Upper lobe of left lung (tissue), 6 donors: ENCODE results near the gene RPL35A. TPM values are rescaled to one million over a fixed set of nuclear protein-coding genes. Genes with fewer than 3 reads are reported as not detected.
"Not testable (repeated sequence)": the region's sequence is repeated elsewhere in the genome, so short reads cannot be mapped to it uniquely, and the experiment has no call there.

Experiments used
- ATAC-seq, 2 donors: fragments of 200-7000 bp; cut with Tn5 transposase; one replicate each; pipeline ENCODE4 v1.9.1; 2022; ENCODE audit warnings: mild to moderate bottlenecking in 2 of 2, moderate library complexity in 2 of 2; ENCODE audit not compliant: low FRiP score in 2 of 2
- DNase-seq, 2 donors: peaks; one replicate each; pipeline ENCODE4 v3.0.0-alpha.2; 2019 to 2020
- H3K27ac ChIP-seq, 4 donors: fragments of 200-600 bp; sonication (generic); one replicate each; pipeline ENCODE4 v1.5.1; 2016 to 2019
- H3K27me3 ChIP-seq, 4 donors: fragments of 200-600 bp; sonication (generic); one replicate each; pipeline ENCODE4 v1.5.1; 2017 to 2019
- H3K36me3 ChIP-seq, 4 donors: fragments of 200-600 bp; sonication (generic); one replicate each; pipeline ENCODE4 v1.5.1; 2016 to 2019
- H3K4me1 ChIP-seq, 4 donors: fragments of 200-600 bp; sonication (generic); one replicate each; pipeline ENCODE4 v1.5.1; 2018 to 2019
- H3K4me3 ChIP-seq, 4 donors: fragments of 200-600 bp; sonication (generic); one replicate each; pipeline ENCODE4 v1.5.1; 2017 to 2019; ENCODE audit warnings: mild to moderate bottlenecking in 2 of 4, moderate library complexity in 1 of 4
- H3K9me3 ChIP-seq, 4 donors: fragments of 200-600 bp; sonication (generic); one replicate each; pipeline ENCODE4 v1.5.1; 2018 to 2019
- EP300 ChIP-seq, 4 donors: sonication (generic); formaldehyde crosslinking; IDR thresholded peaks; one replicate each; pipeline ENCODE4 v1.5.1; 2017; ENCODE audit warnings: antibody characterized with exemption in 4 of 4, control low read depth in 2 of 4
- POLR2A ChIP-seq, 4 donors: fragments of 450-650 bp; IDR thresholded peaks; one replicate each; pipeline ENCODE4 v1.5.1; 2016 to 2017; ENCODE audit warnings: antibody characterized with exemption in 4 of 4, mild to moderate bottlenecking in 2 of 4
- POLR2AphosphoS5 ChIP-seq, 2 donors: sonication (generic); formaldehyde crosslinking; IDR thresholded peaks; one replicate each; pipeline ENCODE4 v1.5.1; 2017; ENCODE audit warnings: antibody characterized with exemption in 2 of 2
- WGBS, 2 donors: methylation state at CpG; one replicate each; pipeline ENCODE4 v1.1.5; 2017 to 2018; 5-methylcytosine and 5-hydroxymethylcytosine counted together
- total RNA-seq, 6 donors: library from RNA; depleted of rRNA in 4 of 6; stranded (reverse); fragments of >200 nt in 4 of 6; gene quantifications; one replicate each; pipeline versions ENCODE4 v1.1.0 to v1.2.1, GENCODE V29; 2016 to 2021
- TF ChIP-seq, protein P1 (sequence below), 6 experiments: fragments of 450-650 bp in 4 of 6; fragments of 200-600 bp in 2 of 6; sonication (generic) in 2 of 6; IDR thresholded peaks; one replicate each; pipeline ENCODE4 v1.5.1; 2016 to 2019; ENCODE audit warnings: antibody characterized with exemption in 6 of 6
- donor health status: DM: no; HTN: no; CAD: no; lungs with moderate emphysema.
- donor health status: DM: no; HTN: yes; CAD: no; lungs with severe emphysema.

Gene RPL35A
- total RNA-seq, 6 donors from 2014 or later: 80.7 to 771 (median 420) TPM

DNA sequence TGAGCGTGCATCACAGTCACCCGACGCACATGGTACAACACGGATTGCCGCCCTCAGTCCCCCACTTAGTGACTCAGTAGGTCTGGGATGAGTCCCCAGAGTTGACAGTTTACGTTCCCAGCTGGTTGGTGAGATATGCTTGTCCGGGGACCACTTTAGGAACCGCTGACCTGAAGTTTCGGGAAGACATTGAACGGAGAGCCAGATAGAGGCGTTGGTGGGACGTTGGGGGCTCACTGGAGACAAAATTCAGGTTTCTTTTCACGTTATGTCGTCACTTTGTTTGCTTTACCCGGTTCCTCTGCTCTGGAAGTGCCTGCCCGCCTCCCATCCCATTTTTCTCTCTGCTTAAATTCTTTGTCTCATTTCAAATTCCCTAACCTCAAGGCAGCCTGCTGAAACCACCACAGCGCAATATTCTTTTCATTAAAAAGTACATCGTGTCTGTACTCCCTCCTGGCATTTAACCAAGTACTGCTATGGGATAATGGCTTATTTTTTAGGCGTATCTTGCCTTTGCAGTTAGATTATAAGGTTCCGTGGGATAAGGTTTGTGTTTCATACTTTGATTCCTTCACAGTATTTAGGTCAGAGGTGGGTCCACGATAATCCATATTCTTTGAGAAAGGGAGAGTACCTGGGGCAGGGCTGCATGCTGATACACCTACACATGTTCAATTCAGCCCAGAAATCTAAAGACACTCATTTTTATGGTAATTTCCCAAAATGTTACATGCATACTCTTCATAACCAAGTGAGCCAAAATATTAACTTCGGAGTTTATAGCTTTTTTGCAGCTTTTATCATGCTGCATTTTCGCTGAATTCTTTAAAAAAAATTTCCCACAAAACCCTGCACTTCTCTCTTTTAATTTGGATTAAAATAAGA is 10.9 kb downstream of the RPL35A start:
- Histone ChIP-seq H3K27me3 (no peaks in the 10 kb centered on the region), H3K9me3 (no peaks in the 10 kb centered on the region), H3K36me3 (peaks cover under 1 to 12% (median 5%) of the 10 kb centered on the region in 4 donors), H3K4me1 (peaks cover 35 to 43% (median 39%) of the 10 kb centered on the region in 4 donors), H3K27ac (peak overlapping the region; percentile 77 to 86 (median 79)), H3K4me3 (peak overlapping the region; percentile 78 to 96 (median 80))
- DNase-seq: no peak
- ATAC-seq: no peak
- TF ChIP-seq POLR2AphosphoS5 (IDR thresholded peaks at IDR 0.05) (no peak), EP300 (IDR thresholded peaks at IDR 0.05) (no peak), POLR2A (IDR thresholded peaks at IDR 0.05) (no peak)
- TF ChIP-seq, protein P1, sequence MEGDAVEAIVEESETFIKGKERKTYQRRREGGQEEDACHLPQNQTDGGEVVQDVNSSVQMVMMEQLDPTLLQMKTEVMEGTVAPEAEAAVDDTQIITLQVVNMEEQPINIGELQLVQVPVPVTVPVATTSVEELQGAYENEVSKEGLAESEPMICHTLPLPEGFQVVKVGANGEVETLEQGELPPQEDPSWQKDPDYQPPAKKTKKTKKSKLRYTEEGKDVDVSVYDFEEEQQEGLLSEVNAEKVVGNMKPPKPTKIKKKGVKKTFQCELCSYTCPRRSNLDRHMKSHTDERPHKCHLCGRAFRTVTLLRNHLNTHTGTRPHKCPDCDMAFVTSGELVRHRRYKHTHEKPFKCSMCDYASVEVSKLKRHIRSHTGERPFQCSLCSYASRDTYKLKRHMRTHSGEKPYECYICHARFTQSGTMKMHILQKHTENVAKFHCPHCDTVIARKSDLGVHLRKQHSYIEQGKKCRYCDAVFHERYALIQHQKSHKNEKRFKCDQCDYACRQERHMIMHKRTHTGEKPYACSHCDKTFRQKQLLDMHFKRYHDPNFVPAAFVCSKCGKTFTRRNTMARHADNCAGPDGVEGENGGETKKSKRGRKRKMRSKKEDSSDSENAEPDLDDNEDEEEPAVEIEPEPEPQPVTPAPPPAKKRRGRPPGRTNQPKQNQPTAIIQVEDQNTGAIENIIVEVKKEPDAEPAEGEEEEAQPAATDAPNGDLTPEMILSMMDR (IDR thresholded peaks at IDR 0.05): no peak
- 15 to 17% methylated on average over 23 of the region's 23 CpGs for WGBS, 2 donors

DNA sequence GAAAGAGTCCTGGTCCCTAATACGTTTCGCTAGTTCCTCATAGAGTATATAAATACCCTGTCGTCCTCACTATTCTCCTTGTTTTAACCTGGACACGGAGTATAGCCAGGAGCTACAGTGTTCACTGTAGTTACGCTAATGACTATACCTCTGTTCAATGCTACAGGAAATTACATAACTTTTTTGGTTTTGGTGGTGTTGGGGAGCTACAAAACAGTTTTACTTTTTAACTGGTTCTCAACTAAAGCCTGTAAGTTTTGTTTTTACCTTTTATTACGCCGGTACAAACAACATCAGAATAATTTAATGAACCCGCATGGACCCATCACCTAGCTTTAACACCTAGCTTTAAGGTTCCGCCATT is 11.6 kb downstream of the RPL35A start:
- Histone ChIP-seq H3K36me3 (peaks cover 0 to 6% (median 1%) of the 10 kb centered on the region in 4 donors), H3K27ac (no peak overlapping the region), H3K27me3 (no peaks in the 10 kb centered on the region), H3K9me3 (no peaks in the 10 kb centered on the region), H3K4me1 (peaks cover 35 to 43% (median 38%) of the 10 kb centered on the region in 4 donors), H3K4me3 (peak overlapping the region in 1 of 4 donors; percentile 79)
- DNase-seq (no peak), ATAC-seq (no peak)
- WGBS, 2 donors: 75 to 78% methylated on average over 9 of the region's 9 CpGs
- TF ChIP-seq POLR2AphosphoS5 (IDR thresholded peaks at IDR 0.05) (no peak), EP300 (IDR thresholded peaks at IDR 0.05) (no peak), POLR2A (IDR thresholded peaks at IDR 0.05) (no peak)

DNA sequence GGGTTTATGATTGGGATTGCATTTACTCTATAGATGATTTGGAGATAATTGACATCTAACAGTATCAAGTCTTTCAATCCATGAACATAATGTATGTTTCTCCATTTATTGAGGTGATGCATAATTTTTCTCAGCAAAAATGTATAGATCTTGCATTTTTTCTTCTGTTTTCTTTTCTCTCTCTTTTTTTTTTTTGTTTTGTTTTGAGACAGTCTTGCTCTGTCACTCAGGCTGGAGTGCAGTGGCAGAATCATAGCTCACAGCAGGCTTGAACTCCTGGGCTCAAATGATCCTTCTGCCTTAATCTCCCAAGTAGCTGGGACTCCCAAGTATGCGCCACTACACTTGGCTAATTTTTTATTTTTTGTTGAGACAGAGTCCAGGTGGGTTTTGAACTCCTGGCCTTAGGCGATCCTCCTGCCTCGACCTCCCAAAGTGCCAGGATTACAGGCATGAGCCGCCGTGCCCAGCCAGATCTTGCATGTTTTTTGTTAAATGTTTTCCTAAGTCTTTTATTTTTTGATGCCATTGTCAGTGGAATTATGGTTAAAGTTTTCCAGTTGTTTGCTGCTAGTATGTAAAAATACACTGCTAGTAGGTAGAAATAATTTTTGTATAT is 13.1 kb downstream of the RPL35A start:
- TF ChIP-seq, protein P1 (IDR thresholded peaks at IDR 0.05): no peak
- TF ChIP-seq EP300 (IDR thresholded peaks at IDR 0.05): no peak
- TF ChIP-seq POLR2AphosphoS5 (IDR thresholded peaks at IDR 0.05): no peak
- no peak for TF ChIP-seq POLR2A (IDR thresholded peaks at IDR 0.05)

DNA sequence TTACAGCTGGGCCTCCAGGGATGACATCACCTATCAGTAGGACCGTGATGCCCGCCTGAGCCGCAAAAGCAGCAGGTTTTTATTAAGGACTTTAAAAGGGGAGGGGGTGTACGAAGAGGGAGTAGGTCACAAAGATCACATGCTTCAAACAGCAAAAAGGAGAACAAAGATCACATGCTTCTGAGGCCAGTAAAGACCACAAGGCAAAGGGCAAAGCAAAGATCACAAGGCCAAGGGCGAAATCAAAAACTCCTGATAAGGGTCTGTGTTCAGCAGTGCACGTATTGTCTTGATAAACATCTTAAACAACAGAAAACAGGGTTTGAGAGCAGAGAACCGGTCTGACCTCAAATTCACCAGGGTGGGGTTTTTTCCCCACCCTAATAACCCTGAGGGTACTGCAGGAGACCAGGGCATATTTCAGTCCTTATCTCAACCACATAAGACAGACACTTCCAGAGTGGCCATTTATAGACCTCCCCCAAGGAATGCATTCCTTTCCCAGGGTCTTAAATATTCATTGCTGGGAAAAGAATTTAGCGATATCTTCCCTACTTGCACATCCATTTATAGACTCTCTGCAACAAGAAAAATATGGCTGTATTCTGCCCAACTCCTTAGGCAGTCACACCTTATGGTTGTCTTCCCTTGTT is 17.5 kb downstream of the RPL35A start:
- DNase-seq, H3K4me3 ChIP-seq, H3K36me3 ChIP-seq, H3K4me1 ChIP-seq, ATAC-seq, H3K27me3 ChIP-seq, H3K9me3 ChIP-seq, H3K27ac ChIP-seq: not testable (repeated sequence)
- WGBS, 2 donors: 90 to 97% methylated on average over 8 of the region's 8 CpGs

More for the DNA sequence above, 13.1 kb downstream of the RPL35A start:
- no peak for DNase-seq
- Histone ChIP-seq H3K36me3 (no peaks in the 10 kb centered on the region), H3K4me3 (no peak overlapping the region), H3K27me3 (no peaks in the 10 kb centered on the region), H3K4me1 (peaks cover 22 to 28% (median 25%) of the 10 kb centered on the region in 4 donors), H3K9me3 (peaks cover 0 to 6% (median 3%) of the 10 kb centered on the region in 4 donors), H3K27ac (no peak overlapping the region)
- ATAC-seq: no peak
- 95% methylated on average over 5 of the region's 5 CpGs for WGBS, 2 donors

DNA sequence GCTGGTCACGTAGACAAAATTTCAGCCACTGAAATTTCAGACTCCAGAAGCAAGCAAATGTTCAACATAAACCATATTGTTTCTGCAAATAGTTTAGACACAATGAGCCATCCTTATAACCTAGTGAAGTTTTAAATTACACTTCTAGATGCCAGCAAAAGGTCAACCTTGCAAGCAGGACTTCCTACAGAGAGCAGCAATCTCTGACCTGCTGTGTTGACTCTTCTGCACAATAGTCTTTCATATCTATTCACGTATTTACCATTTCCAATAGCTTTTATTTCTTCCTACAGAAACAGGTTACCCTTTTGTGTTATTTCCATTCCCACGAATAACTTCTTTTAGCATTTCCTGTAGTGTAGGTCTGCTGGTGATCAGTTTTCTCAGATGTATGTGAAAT is 20.6 kb downstream of the RPL35A start:
- Histone ChIP-seq H3K36me3 (peaks cover 0 to 4% (median 0%) of the 10 kb centered on the region in 4 donors), H3K4me1 (no peaks in the 10 kb centered on the region), H3K27ac (no peak overlapping the region), H3K27me3 (no peaks in the 10 kb centered on the region), H3K9me3 (peaks cover 0 to 6% (median 3%) of the 10 kb centered on the region in 4 donors), H3K4me3 (no peak overlapping the region)
- WGBS, 2 donors: 79 to 82% methylated on average over 3 of the region's 3 CpGs
- ATAC-seq: no peak
- TF ChIP-seq POLR2AphosphoS5 (IDR thresholded peaks at IDR 0.05): no peak
- TF ChIP-seq POLR2A (IDR thresholded peaks at IDR 0.05): no peak
- TF ChIP-seq, protein P1 (IDR thresholded peaks at IDR 0.05): no peak
- TF ChIP-seq EP300 (IDR thresholded peaks at IDR 0.05): no peak
- DNase-seq: no peak
